Left lobe of liver (tissue), 2 donors: ENCODE measurements around the gene ADAMTSL1. TPM values are rescaled to one million over a fixed set of nuclear protein-coding genes. Genes with fewer than 3 reads are reported as not detected.

Source experiments
- ATAC-seq: fragments of 200-7000 bp; cut with Tn5 transposase; one replicate; pipeline ENCODE4 v1.9.1; 2020; ENCODE audit warnings: mild to moderate bottlenecking, moderate library complexity
- DNase-seq: peaks from one replicate; pipeline ENCODE4 v3.0.0-alpha.2; 2020; ENCODE audit warnings: low spot score
- total RNA-seq: library from RNA; stranded (reverse); gene quantifications from one replicate; pipeline ENCODE4 v1.2.1, GENCODE V29; 2021
- donor health status: DM: no; HTN: no; CAD: no; lungs with moderate emphysema.
- donor health status: DM: no; HTN: yes; CAD: no.

Gene ADAMTSL1
- total RNA-seq, 1 donor from 2014 or later, result 1.9 TPM

GRCh38 chr9:18495065-18495464 lies 21.1 kb downstream of the ADAMTSL1 start:
- ATAC-seq, result no peak

GRCh38 chr9:18496256-18497000 lies 22.5 kb downstream of the ADAMTSL1 start:
- no peak for ATAC-seq
- no peak for DNase-seq

More at GRCh38 chr9:18495065-18495464, 21.1 kb downstream of the ADAMTSL1 start:
- DNase-seq, result no peak

GRCh38 chr9:18499062-18499461 lies 25.1 kb downstream of the ADAMTSL1 start:
- DNase-seq, result no peak

GRCh38 chr9:18499980-18500379 lies 26.0 kb downstream of the ADAMTSL1 start:
- ATAC-seq (peak; percentile 65), DNase-seq (no peak)

More at GRCh38 chr9:18499062-18499461, 25.1 kb downstream of the ADAMTSL1 start:
- ATAC-seq, result no peak

- ATAC-seq, result no peak
Observed at GRCh38 chr9:18500451-18500850, 26.5 kb downstream of the ADAMTSL1 start.

GRCh38 chr9:18501949-18502348 lies 28.0 kb downstream of the ADAMTSL1 start:
- ATAC-seq (no peak), DNase-seq (no peak)

More at GRCh38 chr9:18500451-18500850, 26.5 kb downstream of the ADAMTSL1 start:
- no peak for DNase-seq

GRCh38 chr9:18502546-18502945 lies 28.6 kb downstream of the ADAMTSL1 start:
- DNase-seq, result no peak
- ATAC-seq, result no peak

GRCh38 chr9:18504707-18505106 lies 30.8 kb downstream of the ADAMTSL1 start:
- ATAC-seq (no peak), DNase-seq (no peak)

GRCh38 chr9:18507151-18507550 lies 33.2 kb downstream of the ADAMTSL1 start:
- DNase-seq, result no peak
- no peak for ATAC-seq

GRCh38 chr9:18516514-18516913 lies 42.6 kb downstream of the ADAMTSL1 start:
- ATAC-seq (peak; percentile 62), DNase-seq (no peak)

GRCh38 chr9:18516965-18517364 lies 43.0 kb downstream of the ADAMTSL1 start:
- ATAC-seq (no peak), DNase-seq (no peak)

GRCh38 chr9:18520416-18521047 lies 46.6 kb downstream of the ADAMTSL1 start:
- ATAC-seq, result no peak
- no peak for DNase-seq

- ATAC-seq, result no peak
- DNase-seq, result no peak
Observed at GRCh38 chr9:18526685-18527084, 52.7 kb downstream of the ADAMTSL1 start.

- ATAC-seq, result no peak
- DNase-seq, result no peak
Observed at GRCh38 chr9:18531136-18532065, 57.4 kb downstream of the ADAMTSL1 start.

- ATAC-seq (no peak), DNase-seq (no peak)
Observed at GRCh38 chr9:18534611-18535010, 60.7 kb downstream of the ADAMTSL1 start.

GRCh38 chr9:18536554-18536953 lies 62.6 kb downstream of the ADAMTSL1 start:
- no peak for DNase-seq
- ATAC-seq, result no peak

- ATAC-seq, result no peak
- no peak for DNase-seq
Observed at GRCh38 chr9:18539203-18539693, 65.3 kb downstream of the ADAMTSL1 start.

GRCh38 chr9:18542837-18543405 lies 69.0 kb downstream of the ADAMTSL1 start:
- DNase-seq (no peak), ATAC-seq (no peak)

- DNase-seq, result no peak
- no peak for ATAC-seq
Observed at GRCh38 chr9:18543406-18544192, 69.6 kb downstream of the ADAMTSL1 start.

- DNase-seq, result no peak
- ATAC-seq, result no peak
Observed at GRCh38 chr9:18544456-18544855, 70.5 kb downstream of the ADAMTSL1 start.
